Stimulated activated CD4-positive, alpha-beta T cell treated with anti-CD3 and anti-CD28 coated beads, Interleukin-12 subunit alpha, Interleukin-12 subunit beta, amount 100 ng/mL, for 24 hours (primary cell): ENCODE data around the gene GPER1.
"Not testable (repeated sequence)": the region's sequence is repeated elsewhere in the genome, so short reads cannot be mapped to it uniquely, and the experiment has no call there.

Experiments
- DNase-seq, 2 experiments: peaks; one replicate each; pipeline ENCODE4 v3.0.0-alpha.2; 2020; ENCODE audit warnings: low read depth in 2 of 2

The GPER1 gene

GRCh38 chr7:1141651-1142050 lies 53.7 kb downstream of the GPER1 start:
- no peak for DNase-seq

DNA sequence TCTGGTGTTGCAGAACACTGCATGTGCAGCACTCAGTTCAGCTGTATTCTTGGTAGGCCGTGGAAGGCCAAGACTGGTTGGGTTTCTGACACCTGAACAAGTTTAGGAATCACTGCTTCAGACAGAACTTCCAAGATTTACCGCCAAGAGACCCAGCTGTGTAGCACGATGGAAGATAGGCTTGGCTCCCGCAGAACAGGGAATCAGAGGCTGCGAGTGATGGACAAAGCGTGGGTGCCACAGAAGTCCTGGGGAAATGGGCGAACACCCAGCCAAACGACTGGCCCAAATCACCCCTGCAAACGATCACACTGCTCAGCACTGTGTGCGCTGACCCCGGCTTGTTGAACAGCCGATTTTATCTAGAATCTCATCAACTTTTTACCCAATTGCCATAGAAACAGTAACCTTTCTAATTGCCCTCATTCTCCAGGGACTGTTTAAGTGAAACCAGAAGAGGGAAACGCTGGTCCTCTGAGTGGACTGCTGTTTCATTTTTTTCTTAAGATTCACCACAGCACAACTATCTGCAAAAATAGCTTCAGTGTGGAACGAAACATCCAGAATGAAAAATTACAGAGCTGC lies 54.2 kb downstream of the GPER1 start:
- DNase-seq = no peak

- DNase-seq = not testable (repeated sequence)
Measured at GRCh38 chr7:1143031-1143430, 55.1 kb downstream of the GPER1 start.
